NCI-H226 (cell line): ENCODE results near the gene ATP6V0E1.
"Not testable (repeated sequence)": the region's sequence is repeated elsewhere in the genome, so short reads cannot be mapped to it uniquely, and the experiment has no call there.

Experiments
- DNase-seq: peaks from one replicate; pipeline ENCODE4 v3.0.0-alpha.2; 2015

Gene ATP6V0E1

GRCh38 chr5:173041881-173042762 is 58.6 kb downstream of the ATP6V0E1 start:
- DNase-seq: no peak

DNA sequence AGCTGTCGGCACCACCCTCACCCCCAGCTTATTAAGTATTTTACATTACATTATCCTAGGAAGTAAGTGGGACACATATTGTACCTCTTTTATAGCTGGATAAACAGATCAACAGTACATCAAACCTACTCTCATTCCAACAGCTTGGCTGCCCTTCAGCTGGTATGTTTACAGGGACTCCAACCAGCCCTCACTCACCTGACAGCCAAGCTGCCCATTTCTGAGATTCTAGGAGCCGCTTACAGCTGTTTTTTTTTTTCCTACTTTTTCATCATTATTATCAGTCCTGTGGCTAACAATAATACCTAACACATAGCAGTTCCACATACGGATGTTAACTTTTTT is 59.2 kb downstream of the ATP6V0E1 start:
- DNase-seq: no peak

DNA sequence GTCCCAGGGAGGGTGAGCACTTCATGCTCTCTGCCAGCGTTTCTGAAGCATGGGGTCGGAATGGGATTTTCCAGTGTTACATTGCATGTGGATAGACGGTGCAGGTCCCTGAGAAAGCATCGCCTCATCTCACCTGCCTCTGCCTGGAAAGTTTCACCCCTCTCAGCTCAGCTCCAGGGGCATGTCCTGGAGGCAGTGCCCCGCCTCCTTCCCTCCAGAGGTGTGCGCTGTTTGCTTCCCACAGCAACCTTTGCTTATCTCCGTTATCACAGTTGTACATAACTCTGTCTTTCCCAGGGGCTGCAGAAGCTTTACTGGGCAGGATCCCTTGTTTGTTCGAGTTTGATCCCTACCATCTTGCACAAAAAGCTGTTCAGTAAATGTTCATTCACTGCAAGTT is 61.9 kb downstream of the ATP6V0E1 start:
- DNase-seq: no peak

GRCh38 chr5:173047096-173047837 is 63.7 kb downstream of the ATP6V0E1 start:
- DNase-seq: not testable (repeated sequence)

DNA sequence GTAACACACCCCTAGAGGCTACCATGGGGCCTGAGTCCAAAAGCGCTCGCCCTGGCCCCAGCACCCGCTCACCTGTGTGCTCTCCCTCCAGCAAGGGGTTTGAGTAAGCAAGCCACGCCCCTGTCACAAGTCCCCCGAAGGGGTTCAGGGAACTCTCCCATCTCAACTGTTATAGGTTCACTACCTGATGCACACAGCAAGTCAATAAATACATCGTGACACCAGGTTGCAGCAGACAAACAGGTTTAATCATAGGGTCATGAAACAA is 64.2 kb downstream of the ATP6V0E1 start:
- DNase-seq: no peak

GRCh38 chr5:173050791-173051190 is 67.2 kb downstream of the ATP6V0E1 start:
- DNase-seq: no peak

- peak; percentile 42 for DNase-seq
Observed at GRCh38 chr5:173051746-173052145, 68.2 kb downstream of the ATP6V0E1 start.

GRCh38 chr5:173053041-173053440 is 69.5 kb downstream of the ATP6V0E1 start:
- DNase-seq: no peak

GRCh38 chr5:173055042-173055721 is 71.6 kb downstream of the ATP6V0E1 start:
- no peak for DNase-seq

GRCh38 chr5:173055722-173055982 is 72.1 kb downstream of the ATP6V0E1 start:
- no peak for DNase-seq

GRCh38 chr5:173055983-173056782 is 72.6 kb downstream of the ATP6V0E1 start, which contains the start of gene CREBRF:
CREBRF (plus strand) TSS chr5:173056352; CDS start chr5:173080776, 24,424 bp downstream.
- peak; percentile 95 for DNase-seq

- no peak for DNase-seq
Observed at GRCh38 chr5:173056783-173057061, 73.2 kb downstream of the ATP6V0E1 start.

GRCh38 chr5:173057062-173057924 is 73.7 kb downstream of the ATP6V0E1 start:
- DNase-seq: peak; percentile 97

DNA sequence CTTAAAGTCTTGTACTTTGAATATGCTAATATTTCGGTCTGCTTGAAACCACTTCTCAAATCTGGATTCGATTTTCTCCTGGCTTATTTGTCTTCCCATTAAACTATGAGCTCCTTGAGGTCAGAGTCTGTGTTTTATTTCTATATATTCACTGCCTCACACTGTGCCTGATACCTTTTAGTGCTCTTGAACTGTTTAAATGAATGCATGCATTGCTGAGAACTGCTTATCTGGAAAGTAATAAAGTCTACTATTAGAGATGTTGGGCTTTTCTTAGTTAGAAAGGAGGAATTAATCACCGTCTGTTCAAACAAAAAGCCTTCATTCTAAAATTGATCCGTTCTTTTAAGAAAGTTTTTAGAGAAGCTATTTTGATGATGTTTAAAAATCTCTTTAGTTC is 78.6 kb downstream of the ATP6V0E1 start:
- DNase-seq: no peak

- DNase-seq: no peak
Observed at GRCh38 chr5:173065155-173065554, 81.6 kb downstream of the ATP6V0E1 start.

DNA sequence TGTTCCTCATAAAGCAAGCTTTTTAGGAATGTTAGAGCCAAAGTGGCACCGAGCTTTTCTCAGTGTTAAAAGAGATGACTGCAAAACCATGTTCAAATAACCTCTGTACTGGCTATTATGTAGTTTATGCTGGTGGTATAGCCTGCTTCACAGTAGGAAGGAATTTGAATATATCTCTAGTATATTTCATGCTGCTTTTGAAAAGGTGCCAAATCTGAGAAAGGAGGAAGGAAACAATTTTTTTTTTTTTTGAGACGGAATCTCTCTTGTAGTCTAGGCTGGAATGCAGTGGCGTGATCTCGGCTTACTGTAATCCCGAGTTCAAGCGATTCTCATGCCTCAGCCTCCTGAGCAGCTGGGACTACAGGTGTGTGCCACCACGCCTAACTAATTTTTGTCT is 86.1 kb downstream of the ATP6V0E1 start:
- no peak for DNase-seq

DNA sequence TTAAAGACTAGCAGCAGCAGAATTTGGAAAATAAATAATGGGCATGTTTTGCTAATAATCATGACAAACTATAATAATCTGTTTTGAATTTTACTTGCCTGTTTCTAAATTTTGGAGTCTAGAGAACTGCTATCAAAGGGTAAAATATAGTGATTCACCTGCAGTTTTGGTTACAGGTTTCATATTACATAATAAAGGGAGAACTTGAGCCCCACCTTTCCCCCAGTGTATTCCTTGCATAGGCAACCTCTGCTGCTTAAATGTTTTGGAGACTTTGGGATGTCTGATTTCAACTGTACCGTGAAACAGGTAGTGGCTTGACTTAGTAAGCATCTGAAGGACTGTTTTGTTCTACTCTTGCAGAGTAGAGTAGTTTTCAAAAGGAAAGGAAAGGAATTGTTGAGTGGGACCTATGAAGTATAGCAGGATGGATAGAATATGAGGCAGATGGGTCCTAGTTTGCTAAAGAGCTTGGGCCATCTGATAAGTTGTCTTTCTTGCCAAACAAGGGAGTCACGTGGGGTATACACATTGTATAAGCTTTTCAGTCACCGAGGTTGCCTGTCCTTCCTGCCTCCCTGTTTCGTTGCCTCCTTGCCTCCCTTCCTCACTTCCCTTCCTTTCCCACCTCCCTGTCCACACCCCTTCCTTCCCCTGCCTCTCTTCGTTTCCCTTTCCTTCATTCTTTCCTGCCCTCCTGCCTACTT is 91.7 kb downstream of the ATP6V0E1 start:
- no peak for DNase-seq

GRCh38 chr5:173075970-173076369 is 92.4 kb downstream of the ATP6V0E1 start:
- no peak for DNase-seq

- not testable (repeated sequence) for DNase-seq
Observed at GRCh38 chr5:173076471-173076870, 92.9 kb downstream of the ATP6V0E1 start.

- DNase-seq: no peak
Observed at GRCh38 chr5:173078878-173079277, 95.3 kb downstream of the ATP6V0E1 start.
